IPS-11a (cell line): ENCODE results near the gene GSG1L2.

Source experiments
- H3K4me3 ChIP-seq: one replicate; pipeline ENCODE4 v1.5.1; 2013; ENCODE audit warnings: low read depth, low read length, control low read depth

Gene GSG1L2

GRCh38 chr17:9825641-9826150, 3.8 kb upstream of the GSG1L2 start, which contains the start of gene GLP2R:
TSS of gene GLP2R (plus strand) at chr17:9825924. CDS start at chr17:9826064, 140 bp downstream.
- no peak within 1 kb of the TSS for H3K4me3 ChIP-seq

GRCh38 chr17:9824797-9825338, 3.0 kb upstream of the GSG1L2 start:
- H3K4me3 ChIP-seq: no peak overlapping the region

- H3K4me3 ChIP-seq: no peak overlapping the region
These were observed 2.2 kb upstream of the GSG1L2 start for GRCh38 chr17:9824094-9824493.

GRCh38 chr17:9820448-9820847, 1.4 kb downstream of the GSG1L2 start:
- H3K4me3 ChIP-seq: no peak overlapping the region

- no peak overlapping the region for H3K4me3 ChIP-seq
These were observed 3.1 kb downstream of the GSG1L2 start for GRCh38 chr17:9818760-9819159.

- no peak overlapping the region for H3K4me3 ChIP-seq
These were observed 4.8 kb downstream of the GSG1L2 start for GRCh38 chr17:9817086-9817485.

- H3K4me3 ChIP-seq: no peak overlapping the region
These were observed 5.4 kb downstream of the GSG1L2 start for GRCh38 chr17:9816472-9816871.

GRCh38 chr17:9814337-9814945, 7.4 kb downstream of the GSG1L2 start:
- no peak overlapping the region for H3K4me3 ChIP-seq

- H3K4me3 ChIP-seq: no peak overlapping the region
These were observed 8.7 kb downstream of the GSG1L2 start for GRCh38 chr17:9813166-9813565.

- no peak overlapping the region for H3K4me3 ChIP-seq
These were observed 10.3 kb downstream of the GSG1L2 start for GRCh38 chr17:9811537-9811936.

- H3K4me3 ChIP-seq: no peak overlapping the region
These were observed 10.8 kb downstream of the GSG1L2 start for GRCh38 chr17:9811086-9811485.

GRCh38 chr17:9810100-9810949, 11.6 kb downstream of the GSG1L2 start:
- no peak overlapping the region for H3K4me3 ChIP-seq

GRCh38 chr17:9809409-9809808, 12.5 kb downstream of the GSG1L2 start:
- no peak overlapping the region for H3K4me3 ChIP-seq

GRCh38 chr17:9806699-9807098, 15.2 kb downstream of the GSG1L2 start:
- H3K4me3 ChIP-seq: no peak overlapping the region

- no peak overlapping the region for H3K4me3 ChIP-seq
These were observed 16.1 kb downstream of the GSG1L2 start for GRCh38 chr17:9805769-9806168.

GRCh38 chr17:9802697-9803096, 19.2 kb downstream of the GSG1L2 start:
- no peak overlapping the region for H3K4me3 ChIP-seq

- H3K4me3 ChIP-seq: no peak overlapping the region
These were observed 19.6 kb downstream of the GSG1L2 start for GRCh38 chr17:9802294-9802693.

GRCh38 chr17:9801505-9801904, 20.4 kb downstream of the GSG1L2 start:
- H3K4me3 ChIP-seq: no peak overlapping the region

- no peak overlapping the region for H3K4me3 ChIP-seq
These were observed 23.2 kb downstream of the GSG1L2 start for GRCh38 chr17:9798724-9799123.

GRCh38 chr17:9798008-9798407, 23.9 kb downstream of the GSG1L2 start:
- no peak overlapping the region for H3K4me3 ChIP-seq

GRCh38 chr17:9792181-9792840, 29.6 kb downstream of the GSG1L2 start:
- no peak overlapping the region for H3K4me3 ChIP-seq
